Fibroblast of villous mesenchyme (primary cell): ENCODE data around the gene MEIKIN. TPM values are rescaled to one million over a fixed set of nuclear protein-coding genes. Genes with fewer than 3 reads are reported as not detected.

ENCODE experiments used
- DNase-seq: peaks from one replicate; pipeline ENCODE4 v3.0.0-alpha.2; 2010; ENCODE audit warnings: low read depth
- H3K4me3 ChIP-seq: 2 replicates; pipeline ENCODE4 v1.5.1; 2011; ENCODE audit warnings: low read depth, mild to moderate bottlenecking, low read length
- CTCF ChIP-seq: IDR thresholded peaks from 2 replicates; pipeline ENCODE4 v1.5.1; 2012; ENCODE audit warnings: low read depth, mild to moderate bottlenecking, low read length; ENCODE audit not compliant: insufficient read depth
- total RNA-seq: library from RNA; depleted of rRNA; stranded (reverse); fragments of >200 nt; gene quantifications from 2 replicates; pipeline ENCODE4 v1.2.3, GENCODE V29; 2012

MEIKIN gene
- total RNA-seq, 1 donor = not detected

DNA sequence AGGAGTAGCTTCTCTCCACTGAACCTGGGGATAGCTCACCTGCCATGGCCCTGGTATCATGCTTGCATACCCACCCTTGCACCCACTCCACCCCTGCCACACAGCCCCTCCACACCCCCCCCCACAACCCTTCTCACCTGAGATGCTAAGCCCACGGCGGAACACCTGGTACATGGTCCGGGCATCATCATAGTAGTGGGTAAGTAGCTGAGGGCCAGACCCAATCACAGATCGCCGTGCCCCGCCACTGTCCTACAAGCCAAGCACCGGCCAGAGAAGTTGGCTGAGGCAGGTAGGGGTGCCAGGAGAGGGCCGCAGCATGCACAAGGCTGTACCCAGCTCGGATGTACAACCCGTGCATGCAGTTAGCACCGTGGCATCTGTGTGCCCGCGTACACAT lies 45.3 kb upstream of the MEIKIN start:
- no peak for DNase-seq
- TF ChIP-seq CTCF = no peak
- no peak overlapping the region for H3K4me3 ChIP-seq

DNA sequence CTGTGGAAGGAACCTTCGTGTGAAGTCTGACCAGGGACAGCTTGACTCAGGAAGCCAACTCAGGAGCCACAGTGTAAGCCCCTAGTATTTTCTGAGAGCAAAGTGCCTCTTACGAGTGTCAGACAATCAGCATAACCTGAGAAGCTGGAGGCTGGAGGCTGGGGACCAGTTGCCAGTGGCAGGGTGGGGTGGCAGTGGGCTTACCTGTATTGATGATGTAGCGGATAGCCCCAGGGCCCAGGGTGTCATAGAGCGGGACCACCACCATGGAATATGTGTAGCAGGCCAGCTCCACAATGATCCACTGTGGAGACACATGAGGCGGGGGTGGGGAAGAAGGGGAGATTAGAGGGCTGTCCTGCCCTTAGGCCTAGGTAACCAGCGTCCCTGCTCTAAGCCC lies 43.1 kb upstream of the MEIKIN start:
- TF ChIP-seq CTCF = no peak
- H3K4me3 ChIP-seq = no peak overlapping the region
- DNase-seq = no peak

GRCh38 chr5:131987251-131987650 lies 41.8 kb upstream of the MEIKIN start:
- no peak for TF ChIP-seq CTCF
- no peak overlapping the region for H3K4me3 ChIP-seq
- no peak for DNase-seq

- no peak overlapping the region for H3K4me3 ChIP-seq
- no peak for TF ChIP-seq CTCF
- no peak for DNase-seq
Measured at GRCh38 chr5:131986161-131986912, 40.9 kb upstream of the MEIKIN start.

DNA sequence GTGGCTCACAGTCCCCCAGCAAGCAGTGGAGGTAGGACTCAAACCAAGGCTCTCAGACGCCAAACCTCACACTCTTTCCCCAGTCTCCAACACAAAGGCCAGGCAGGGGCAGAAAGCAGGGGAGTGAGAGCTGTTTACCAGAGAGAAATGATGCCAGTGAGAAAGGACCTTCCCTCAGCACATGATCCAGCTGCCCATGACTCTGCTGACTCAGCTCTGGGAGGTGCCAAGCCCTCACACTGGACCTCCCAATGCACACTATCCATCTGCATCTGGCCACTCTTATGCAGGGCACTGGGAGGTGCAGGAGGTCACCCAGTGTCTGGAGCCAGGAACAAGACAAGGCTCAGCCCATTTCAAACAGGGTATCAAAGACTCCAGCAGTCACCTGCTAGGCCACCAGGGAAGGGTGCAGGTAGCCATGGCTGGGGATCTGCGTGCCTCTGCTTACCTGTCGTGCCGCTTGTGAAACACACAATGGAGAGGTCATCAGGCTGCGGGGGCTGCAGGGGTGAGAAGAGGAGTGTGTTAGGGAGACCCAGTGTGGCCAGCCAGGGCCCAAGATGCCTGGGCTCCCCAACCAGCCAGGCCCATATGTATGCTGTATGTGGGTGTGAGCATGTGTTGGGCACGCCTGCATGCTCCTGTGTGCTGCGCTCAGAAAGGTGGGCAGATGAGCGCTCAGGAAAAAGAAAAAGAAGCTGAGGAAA lies 39.6 kb upstream of the MEIKIN start:
- H3K4me3 ChIP-seq = no peak overlapping the region
- TF ChIP-seq CTCF = no peak
- DNase-seq = no peak

- no peak for DNase-seq
- no peak for TF ChIP-seq CTCF
- no peak overlapping the region for H3K4me3 ChIP-seq
Measured at GRCh38 chr5:131983244-131983771, 37.8 kb upstream of the MEIKIN start.
